Cerebellar cortex (tissue), 1 donor: Measurements from ENCODE around the gene EYA4.

Experiments
- DNase-seq: peaks from one replicate; pipeline ENCODE4 v3.0.0-alpha.2; 2015; ENCODE audit warnings: low spot score

EYA4 gene

GRCh38 chr6:133399426-133399825, 158.3 kb downstream of the EYA4 start:
- no peak for DNase-seq

GRCh38 chr6:133404151-133404550, 163.0 kb downstream of the EYA4 start:
- DNase-seq: no peak

- no peak for DNase-seq
Measured at GRCh38 chr6:133404728-133405127, 163.6 kb downstream of the EYA4 start.

GRCh38 chr6:133407320-133408100, 166.4 kb downstream of the EYA4 start:
- no peak for DNase-seq

- DNase-seq: no peak
Measured at GRCh38 chr6:133408132-133408531, 167.0 kb downstream of the EYA4 start.

GRCh38 chr6:133408543-133408942, 167.4 kb downstream of the EYA4 start:
- no peak for DNase-seq

GRCh38 chr6:133410638-133411435, 169.7 kb downstream of the EYA4 start:
- DNase-seq: no peak

GRCh38 chr6:133411757-133412156, 170.6 kb downstream of the EYA4 start:
- no peak for DNase-seq

GRCh38 chr6:133415262-133415661, 174.1 kb downstream of the EYA4 start:
- no peak for DNase-seq

- no peak for DNase-seq
Measured at GRCh38 chr6:133418108-133418507, 177.0 kb downstream of the EYA4 start.

- DNase-seq: no peak
Measured at GRCh38 chr6:133423242-133423641, 182.1 kb downstream of the EYA4 start.

GRCh38 chr6:133424359-133424758, 183.2 kb downstream of the EYA4 start:
- no peak for DNase-seq

GRCh38 chr6:133426038-133426437, 184.9 kb downstream of the EYA4 start:
- DNase-seq: no peak

GRCh38 chr6:133428295-133428694, 187.1 kb downstream of the EYA4 start:
- no peak for DNase-seq

- DNase-seq: no peak
Measured at GRCh38 chr6:133430530-133430929, 189.4 kb downstream of the EYA4 start.

GRCh38 chr6:133431031-133431430, 189.9 kb downstream of the EYA4 start:
- DNase-seq: no peak

- no peak for DNase-seq
Measured at GRCh38 chr6:133432021-133432989, 191.1 kb downstream of the EYA4 start.

GRCh38 chr6:133435065-133435728, 194.0 kb downstream of the EYA4 start:
- DNase-seq: peak; percentile 20

GRCh38 chr6:133436652-133437051, 195.5 kb downstream of the EYA4 start:
- no peak for DNase-seq

- no peak for DNase-seq
Measured at GRCh38 chr6:133441491-133441890, 200.3 kb downstream of the EYA4 start.

- DNase-seq: no peak
Measured at GRCh38 chr6:133446789-133447188, 205.6 kb downstream of the EYA4 start.

GRCh38 chr6:133447924-133448323, 206.8 kb downstream of the EYA4 start:
- no peak for DNase-seq
